ENCODE measurements around the gene SPDYC.

Gene SPDYC, protein sequence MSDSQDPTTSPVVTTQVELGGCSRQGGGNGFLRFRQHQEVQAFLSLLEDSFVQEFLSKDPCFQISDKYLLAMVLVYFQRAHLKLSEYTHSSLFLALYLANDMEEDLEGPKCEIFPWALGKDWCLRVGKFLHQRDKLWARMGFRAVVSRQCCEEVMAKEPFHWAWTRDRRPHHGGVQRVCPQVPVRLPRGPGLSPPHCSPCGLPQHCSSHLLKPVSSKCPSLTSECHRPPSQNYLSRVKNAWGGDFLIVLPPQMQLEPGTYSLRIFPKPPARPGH

DNA sequence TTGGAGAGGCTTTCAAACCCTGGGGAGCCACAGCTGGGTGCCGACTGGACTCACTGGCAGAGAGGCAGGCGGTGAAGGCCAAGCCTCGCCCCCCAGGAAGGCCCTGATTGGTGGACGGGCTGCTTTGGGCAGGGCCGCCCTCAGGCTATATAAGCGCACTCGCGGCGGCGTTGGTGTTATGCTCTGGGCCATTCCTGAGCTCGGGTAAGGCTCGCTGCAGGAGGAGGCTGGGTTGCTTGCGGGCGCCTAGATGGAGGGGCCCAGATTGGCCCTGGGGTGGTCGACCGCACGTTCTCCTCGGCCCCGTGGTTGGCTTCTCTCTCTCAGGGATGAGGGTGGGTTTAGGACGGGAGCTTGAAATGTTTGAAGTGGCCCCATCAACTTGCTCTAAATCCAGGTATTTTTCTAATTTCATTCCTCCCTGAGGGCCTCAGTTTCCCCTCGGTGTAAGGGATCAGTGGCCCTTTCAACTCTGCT lies at the start of gene SPDYC:
Gene SPDYC (plus strand): TSS at position 176 of the 477 bp plus-strand sequence. CDS start 1,125 bp downstream, outside the sequence.
- H3K4me1 ChIP-seq (ENCODE audit: control insufficient read depth, insufficient read depth, low read length), result no peaks in the 10 kb centered on the region
- no peaks in the 10 kb centered on the region for H3K9me3 ChIP-seq (ENCODE audit: control insufficient read depth in 2 of 2, low read length in 2 of 2)
- H3K36me3 ChIP-seq (ENCODE audit: control insufficient read depth in 2 of 2, insufficient read depth in 2 of 2, low read length in 2 of 2), result no peaks in the 10 kb centered on the region
- no peak within 1 kb of the TSS for H3K4me3 ChIP-seq (ENCODE audit: low read length in 2 of 2)
- H3K27me3 ChIP-seq (ENCODE audit: control insufficient read depth in 1 of 2, insufficient read depth in 2 of 2, low read length in 2 of 2), result no peaks in the 10 kb centered on the region
- H3K27ac ChIP-seq (ENCODE audit: low read length), result no peak within 1 kb of the TSS
- H3K9ac ChIP-seq (ENCODE audit: low read length in 2 of 2), result no peak within 1 kb of the TSS

DNA sequence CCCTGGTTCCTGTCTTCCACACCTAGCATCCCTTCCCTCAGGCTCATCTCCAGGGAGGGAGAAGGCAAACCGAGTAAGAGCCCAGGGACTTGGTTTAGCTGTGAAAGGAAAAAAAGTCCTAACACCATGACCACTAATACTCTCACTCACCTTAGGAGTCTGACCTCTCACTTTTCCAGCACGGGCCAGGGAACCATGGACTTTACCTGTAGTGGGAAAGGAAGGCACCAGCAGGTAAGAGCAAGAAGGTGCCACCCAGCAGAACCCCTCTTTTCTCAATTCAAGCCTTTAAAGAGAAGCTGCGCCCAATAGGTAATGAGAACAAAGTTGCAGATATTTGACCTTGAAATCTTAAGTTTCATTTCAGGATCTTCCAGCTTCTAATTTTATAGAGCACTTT lies 49.2 kb upstream of the SPDYC start:
- H3K36me3 ChIP-seq (ENCODE audit: control insufficient read depth in 2 of 2, insufficient read depth in 2 of 2, low read length in 2 of 2), result peaks cover 26 to 29% of the 10 kb centered on the region in 2 donors
- H3K4me3 ChIP-seq (ENCODE audit: low read length in 2 of 2), result peak overlapping the region; percentile 98 to 99
- H3K9me3 ChIP-seq (ENCODE audit: control insufficient read depth in 2 of 2, low read length in 2 of 2), result no peaks in the 10 kb centered on the region
- H3K27me3 ChIP-seq (ENCODE audit: control insufficient read depth in 1 of 2, insufficient read depth in 2 of 2, low read length in 2 of 2), result no peaks in the 10 kb centered on the region
- peaks cover 39% of the 10 kb centered on the region for H3K4me1 ChIP-seq (ENCODE audit: control insufficient read depth, insufficient read depth, low read length)
- peak overlapping the region; percentile 97 to 99 for H3K9ac ChIP-seq (ENCODE audit: low read length in 2 of 2)
- no peak overlapping the region for H3K27ac ChIP-seq (ENCODE audit: low read length)

DNA sequence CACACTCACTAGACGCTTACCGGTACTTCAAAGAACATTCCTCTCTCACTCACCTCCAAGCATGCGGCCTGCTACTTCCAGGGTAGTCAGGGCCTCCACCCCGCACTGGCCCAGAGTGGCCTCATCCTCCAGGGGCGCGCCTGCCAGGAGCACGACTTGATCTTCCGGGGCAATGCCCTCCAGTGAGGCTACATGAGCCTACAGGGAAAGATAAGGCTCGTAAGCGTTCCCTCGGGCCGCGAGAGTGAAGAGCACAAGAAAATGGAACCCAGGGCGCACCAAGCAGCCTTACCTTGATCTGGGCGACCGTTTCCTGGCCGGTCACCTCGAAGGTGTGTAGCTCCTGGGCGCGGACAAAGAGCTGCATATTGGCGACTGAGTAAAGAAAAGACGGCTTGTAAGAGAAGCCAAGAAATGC lies 48.6 kb upstream of the SPDYC start:
- H3K4me1 ChIP-seq (ENCODE audit: control insufficient read depth, insufficient read depth, low read length), result peaks cover 33% of the 10 kb centered on the region

DNA sequence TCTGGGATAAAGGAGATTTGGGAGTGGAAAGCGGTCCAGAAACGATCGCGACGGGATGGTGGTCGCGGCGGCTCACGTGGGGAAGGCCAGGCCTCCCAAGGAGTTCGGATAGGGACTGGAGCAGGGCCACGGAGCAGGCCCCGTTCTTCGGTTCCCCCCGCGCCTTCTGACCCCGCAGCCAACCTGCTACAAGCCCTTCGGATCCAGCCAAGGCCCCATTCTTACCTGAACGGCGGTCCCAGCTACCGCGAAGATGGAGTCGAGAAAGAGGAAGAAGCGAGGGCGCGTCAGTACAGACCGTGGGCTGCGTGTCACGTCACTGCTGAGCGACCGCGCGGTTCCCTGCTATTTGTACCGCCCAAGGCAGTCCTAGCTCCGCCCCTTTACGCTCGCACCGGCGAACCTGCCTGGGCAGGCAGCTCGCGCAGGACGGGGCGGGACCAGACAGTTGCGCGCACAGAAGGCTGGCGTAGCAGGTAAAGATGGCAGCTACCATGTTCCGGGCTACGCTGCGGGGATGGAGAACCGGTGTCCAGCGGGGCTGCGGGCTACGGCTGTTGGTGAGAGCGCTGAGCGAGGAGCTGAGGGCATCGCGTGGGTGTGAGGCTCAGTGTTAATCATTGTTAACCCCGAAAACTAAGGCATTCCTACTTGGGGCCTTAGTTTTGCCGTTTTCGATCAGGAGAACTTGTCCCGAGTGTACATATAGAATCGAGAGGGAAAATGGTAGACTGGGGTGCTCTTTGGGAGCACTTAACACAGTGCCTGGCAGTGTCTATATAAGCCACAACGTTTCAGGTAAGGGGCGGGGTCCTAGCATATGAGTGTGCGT lies 48.0 kb upstream of the SPDYC start, which contains the start of the genes FAU and MRPL49:
Gene FAU (minus strand): TSS at position 270 of the 832 bp plus-strand sequence. CDS start 321 bp downstream, outside the sequence.
Gene MRPL49 (plus strand): TSS at position 457 of the 832 bp plus-strand sequence. CDS start 26 bp downstream, at position 483.
- H3K36me3 ChIP-seq (ENCODE audit: control insufficient read depth in 2 of 2, insufficient read depth in 2 of 2, low read length in 2 of 2), result peaks cover 33 to 37% of the 10 kb centered on the region in 2 donors
- peaks cover 27% of the 10 kb centered on the region for H3K4me1 ChIP-seq (ENCODE audit: control insufficient read depth, insufficient read depth, low read length)
- no peaks in the 10 kb centered on the region for H3K9me3 ChIP-seq (ENCODE audit: control insufficient read depth in 2 of 2, low read length in 2 of 2)
- H3K27me3 ChIP-seq (ENCODE audit: control insufficient read depth in 1 of 2, insufficient read depth in 2 of 2, low read length in 2 of 2), result no peaks in the 10 kb centered on the region
- H3K4me3 ChIP-seq (ENCODE audit: low read length in 2 of 2), result peak within 1 kb of the TSS; percentile 98 to 99
- peak within 1 kb of the TSS; percentile 92 for H3K27ac ChIP-seq (ENCODE audit: low read length)
- peak within 1 kb of the TSS; percentile 97 to 99 for H3K9ac ChIP-seq (ENCODE audit: low read length in 2 of 2)

More for the DNA sequence above, 48.6 kb upstream of the SPDYC start:
- peak overlapping the region; percentile 98 to 99 for H3K4me3 ChIP-seq (ENCODE audit: low read length in 2 of 2)
- H3K9me3 ChIP-seq (ENCODE audit: control insufficient read depth in 2 of 2, low read length in 2 of 2), result no peaks in the 10 kb centered on the region
- H3K27ac ChIP-seq (ENCODE audit: low read length), result peak overlapping the region; percentile 92
- peak overlapping the region; percentile 97 to 99 for H3K9ac ChIP-seq (ENCODE audit: low read length in 2 of 2)
- peaks cover 28 to 31% of the 10 kb centered on the region in 2 donors for H3K36me3 ChIP-seq (ENCODE audit: control insufficient read depth in 2 of 2, insufficient read depth in 2 of 2, low read length in 2 of 2)
- no peaks in the 10 kb centered on the region for H3K27me3 ChIP-seq (ENCODE audit: control insufficient read depth in 1 of 2, insufficient read depth in 2 of 2, low read length in 2 of 2)

DNA sequence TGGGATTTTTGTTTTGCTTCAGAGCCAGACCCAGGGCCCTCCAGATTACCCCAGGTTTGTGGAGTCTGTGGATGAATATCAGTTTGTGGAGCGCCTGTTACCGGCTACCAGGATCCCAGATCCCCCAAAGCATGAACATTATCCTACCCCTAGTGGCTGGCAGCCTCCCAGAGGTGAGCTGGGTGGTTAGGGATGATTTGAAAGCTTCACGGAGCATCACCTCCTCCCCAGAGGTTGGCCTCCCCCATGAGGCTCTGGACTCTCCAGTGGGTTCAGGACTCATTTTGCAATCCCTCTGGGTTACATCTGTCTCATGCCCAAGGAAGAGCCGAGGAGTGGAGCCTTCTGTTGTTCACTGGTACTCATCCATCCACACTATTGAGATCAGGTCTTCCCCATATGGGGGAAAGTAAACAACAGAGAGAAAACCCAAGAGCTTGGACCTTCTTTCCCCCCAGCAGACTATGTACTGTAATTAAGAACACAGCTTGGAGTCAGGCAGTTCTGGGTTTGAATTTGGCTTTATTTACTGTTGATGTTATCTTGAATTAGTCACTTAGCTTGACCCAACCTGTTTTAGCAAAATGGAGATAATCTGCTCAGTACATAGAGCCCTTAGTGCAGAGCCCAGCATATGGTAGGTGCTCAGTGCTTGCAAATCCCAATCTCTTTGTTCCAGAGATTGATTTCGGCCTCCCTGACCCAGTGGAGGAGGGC lies 45.4 kb upstream of the SPDYC start:
- no peaks in the 10 kb centered on the region for H3K9me3 ChIP-seq (ENCODE audit: control insufficient read depth in 2 of 2, low read length in 2 of 2)
- no peak overlapping the region for H3K4me3 ChIP-seq (ENCODE audit: low read length in 2 of 2)
- H3K36me3 ChIP-seq (ENCODE audit: control insufficient read depth in 2 of 2, insufficient read depth in 2 of 2, low read length in 2 of 2), result peaks cover 41 to 47% of the 10 kb centered on the region in 2 donors
- peaks cover 24% of the 10 kb centered on the region for H3K4me1 ChIP-seq (ENCODE audit: control insufficient read depth, insufficient read depth, low read length)
- no peaks in the 10 kb centered on the region for H3K27me3 ChIP-seq (ENCODE audit: control insufficient read depth in 1 of 2, insufficient read depth in 2 of 2, low read length in 2 of 2)
- no peak overlapping the region for H3K9ac ChIP-seq (ENCODE audit: low read length in 2 of 2)
- H3K27ac ChIP-seq (ENCODE audit: low read length), result no peak overlapping the region

DNA sequence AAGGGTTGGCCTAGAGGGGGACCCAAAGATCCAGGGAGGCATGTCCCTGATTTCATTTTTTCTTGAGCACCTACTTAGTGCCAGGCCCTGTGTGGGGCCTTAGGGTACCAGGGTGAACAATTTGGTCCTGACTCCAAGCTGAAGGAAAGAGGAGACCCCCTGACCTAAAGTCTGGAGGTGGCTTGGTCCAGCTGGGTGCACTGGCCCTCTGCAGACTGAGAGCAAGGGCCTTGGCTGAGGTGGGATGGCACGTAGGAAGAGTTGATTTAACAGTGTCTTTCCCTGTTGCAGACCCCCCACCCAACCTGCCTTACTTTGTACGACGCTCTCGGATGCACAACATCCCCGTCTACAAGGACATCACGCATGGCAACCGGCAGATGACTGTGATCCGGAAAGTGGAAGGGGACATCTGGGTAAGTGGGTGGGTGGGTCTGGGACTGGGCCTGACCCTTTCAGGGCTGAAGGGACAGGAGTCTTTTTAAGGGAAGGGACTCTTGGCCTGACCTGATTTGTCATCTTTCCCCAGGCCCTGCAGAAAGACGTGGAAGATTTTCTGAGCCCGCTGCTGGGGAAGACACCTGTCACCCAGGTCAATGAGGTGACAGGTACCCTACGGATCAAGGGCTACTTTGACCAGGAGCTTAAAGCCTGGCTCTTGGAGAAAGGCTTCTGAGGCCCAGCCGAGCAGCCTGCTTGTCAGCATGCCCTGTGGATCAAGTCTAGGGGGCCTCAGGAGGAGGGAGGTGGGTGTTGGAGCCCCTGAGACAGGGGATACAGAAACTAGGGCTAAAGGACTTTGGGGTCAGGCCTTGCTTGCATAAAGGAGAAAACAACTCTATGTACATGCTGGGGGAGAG lies 44.6 kb upstream of the SPDYC start:
- Histone ChIP-seq H3K4me1 (ENCODE audit: control insufficient read depth, insufficient read depth, low read length) (peaks cover 21% of the 10 kb centered on the region), H3K9ac (ENCODE audit: low read length in 2 of 2) (no peak overlapping the region), H3K36me3 (ENCODE audit: control insufficient read depth in 2 of 2, insufficient read depth in 2 of 2, low read length in 2 of 2) (peaks cover 39 to 46% of the 10 kb centered on the region in 2 donors), H3K27ac (ENCODE audit: low read length) (no peak overlapping the region), H3K27me3 (ENCODE audit: control insufficient read depth in 1 of 2, insufficient read depth in 2 of 2, low read length in 2 of 2) (no peaks in the 10 kb centered on the region), H3K4me3 (ENCODE audit: low read length in 2 of 2) (no peak overlapping the region), H3K9me3 (ENCODE audit: control insufficient read depth in 2 of 2, low read length in 2 of 2) (no peaks in the 10 kb centered on the region)

DNA sequence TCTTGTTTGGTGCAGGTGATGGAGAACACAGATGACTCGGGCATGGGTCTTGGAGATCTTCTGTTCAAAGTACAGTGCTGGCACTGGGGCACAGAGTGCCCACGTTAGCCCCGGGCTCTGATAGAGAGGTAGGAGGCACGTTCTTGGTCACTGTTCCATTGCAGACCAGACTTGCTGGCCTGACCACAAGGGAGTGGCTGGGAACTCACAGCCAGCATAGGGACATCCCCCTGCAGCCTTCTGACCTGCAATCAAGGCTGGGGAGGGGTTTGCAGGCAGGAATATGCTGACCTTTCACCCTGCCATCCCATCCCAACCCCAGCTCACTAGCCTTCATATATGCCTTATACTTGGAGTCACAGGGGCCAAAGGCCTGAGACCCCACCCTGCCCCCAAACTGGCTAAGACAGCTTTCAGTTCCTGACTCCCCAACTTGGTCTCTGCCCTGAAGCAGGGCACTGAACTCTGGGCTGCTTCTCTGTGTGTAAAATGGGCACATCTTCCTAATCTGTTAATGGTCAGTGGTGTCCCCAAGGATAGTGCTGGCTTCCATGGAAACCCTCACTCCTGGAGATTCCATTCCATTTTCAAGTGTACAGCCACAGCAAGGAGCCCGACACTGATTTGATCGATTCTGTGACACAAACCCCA lies 43.3 kb upstream of the SPDYC start:
- H3K27ac ChIP-seq (ENCODE audit: low read length), result no peak overlapping the region
- H3K9ac ChIP-seq (ENCODE audit: low read length in 2 of 2), result no peak overlapping the region
- peaks cover 10% of the 10 kb centered on the region for H3K4me1 ChIP-seq (ENCODE audit: control insufficient read depth, insufficient read depth, low read length)
- no peak overlapping the region for H3K4me3 ChIP-seq (ENCODE audit: low read length in 2 of 2)
- H3K36me3 ChIP-seq (ENCODE audit: control insufficient read depth in 2 of 2, insufficient read depth in 2 of 2, low read length in 2 of 2), result peaks cover 41 to 52% of the 10 kb centered on the region in 2 donors
- no peaks in the 10 kb centered on the region for H3K27me3 ChIP-seq (ENCODE audit: control insufficient read depth in 1 of 2, insufficient read depth in 2 of 2, low read length in 2 of 2)
- H3K9me3 ChIP-seq (ENCODE audit: control insufficient read depth in 2 of 2, low read length in 2 of 2), result no peaks in the 10 kb centered on the region

DNA sequence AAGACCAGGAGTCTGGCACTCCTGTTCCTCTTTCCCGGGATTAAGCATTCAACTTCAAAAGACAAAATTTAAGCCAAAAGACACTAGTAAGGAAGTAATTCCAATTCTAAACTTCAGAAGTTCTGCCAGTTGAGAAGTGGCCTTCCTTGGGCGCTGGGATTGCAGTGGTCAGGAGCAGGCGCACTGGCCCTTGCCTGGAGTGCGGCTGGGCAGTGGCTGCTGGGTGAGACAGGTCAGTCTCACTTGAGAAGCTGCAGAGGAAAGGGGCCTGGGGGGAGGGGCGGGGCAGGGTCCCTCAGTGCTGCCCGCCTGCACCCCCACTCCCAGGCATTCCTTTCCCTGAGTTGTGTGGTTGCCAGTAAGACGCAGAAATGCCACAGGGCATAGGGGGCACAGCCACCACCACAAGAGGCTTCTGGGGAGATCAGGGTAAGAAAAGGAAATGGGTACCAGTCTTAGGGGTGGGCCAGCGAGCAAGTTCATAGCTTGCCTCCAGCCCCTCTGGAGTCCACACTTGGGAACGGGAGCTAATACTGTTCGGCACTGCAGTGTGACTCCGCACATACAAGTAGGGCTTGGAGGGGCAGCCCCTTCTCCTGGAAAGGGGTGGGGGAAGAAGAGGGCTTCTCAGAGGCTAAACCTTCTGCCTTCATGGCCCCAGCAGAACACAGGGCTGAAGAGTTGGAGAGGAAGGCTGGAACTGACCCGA lies 42.4 kb upstream of the SPDYC start:
- Histone ChIP-seq H3K36me3 (ENCODE audit: control insufficient read depth in 2 of 2, insufficient read depth in 2 of 2, low read length in 2 of 2) (peaks cover 44 to 61% of the 10 kb centered on the region in 2 donors), H3K27ac (ENCODE audit: low read length) (no peak overlapping the region)

More for the DNA sequence above, 42.4 kb upstream of the SPDYC start:
- no peak overlapping the region for H3K4me3 ChIP-seq (ENCODE audit: low read length in 2 of 2)
- no peaks in the 10 kb centered on the region for H3K27me3 ChIP-seq (ENCODE audit: control insufficient read depth in 1 of 2, insufficient read depth in 2 of 2, low read length in 2 of 2)
- no peaks in the 10 kb centered on the region for H3K9me3 ChIP-seq (ENCODE audit: control insufficient read depth in 2 of 2, low read length in 2 of 2)
- peaks cover 6% of the 10 kb centered on the region for H3K4me1 ChIP-seq (ENCODE audit: control insufficient read depth, insufficient read depth, low read length)
- no peak overlapping the region for H3K9ac ChIP-seq (ENCODE audit: low read length in 2 of 2)

Measured in stomach smooth muscle (tissue), 2 donors.